A549 (cell line): Measurements from ENCODE around the gene AKR7A2. TPM values are rescaled to one million over a fixed set of nuclear protein-coding genes. Genes with fewer than 3 reads are reported as not detected.

Experiments
- ATAC-seq, 2 experiments: fragments of 200-7000 bp in 1 of 2; fragments of >200 bp in 1 of 2; cut with Nextera tagmentation in 1 of 2; cut with Tn5 transposase in 1 of 2; 3 replicates each; pipeline versions ENCODE4 v1.8.0 to v1.9.1; 2018 to 2020; ENCODE audit warnings: mild to moderate bottlenecking in 1 of 2, moderate library complexity in 1 of 2
- CTCF ChIA-PET: fragments of 300-600 bp; sonication (Branson Sonifier 250); formaldehyde crosslinking; extraction: SDS; loops from one replicate; lab custom pipeline; 2021; ENCODE audit warnings: antibody characterized with exemption, inconsistent platforms; lab: Yijun Ruan, JAX
- POLR2A ChIA-PET: fragments of 350-600 bp; formaldehyde crosslinking; extraction: SDS; loops from one replicate; lab custom pipeline; 2021; ENCODE audit warnings: antibody characterized with exemption, inconsistent platforms; lab: Yijun Ruan, JAX
- DNase-seq, 2 experiments: peaks; one replicate each; pipeline versions ENCODE4 v3.0.0 to v3.0.0-alpha.2; 2011 to 2016; ENCODE audit warnings: low read depth in 1 of 2, low spot score in 1 of 2
- FAIRE-seq: peaks from 2 replicates; lab custom pipeline; 2011; peaks lifted over from hg19 to GRCh38; lab: Jason Lieb, UNC
- H3K27ac ChIP-seq, 2 experiments: fragments of >200 bp; sonication (Bioruptor Twin); formaldehyde crosslinking; 3 replicates each; pipeline ENCODE4 v1.5.1; 2016 to 2017
- H3K4me1 ChIP-seq: fragments of >200 bp; sonication (Bioruptor Twin); formaldehyde crosslinking; 3 replicates; pipeline ENCODE4 v1.6.1; 2016
- H3K4me2 ChIP-seq: fragments of >200 bp; sonication (Bioruptor Twin); formaldehyde crosslinking; 3 replicates; pipeline ENCODE4 v1.6.1; 2016
- H3K4me3 ChIP-seq: fragments of >200 bp; sonication (Bioruptor Twin); formaldehyde crosslinking; 3 replicates; pipeline ENCODE4 v1.5.1; 2016
- H3K9me3 ChIP-seq: fragments of >200 bp; sonication (Bioruptor Twin); formaldehyde crosslinking; 3 replicates; pipeline ENCODE4 v1.6.1; 2016
- BCL3 ChIP-seq: fragments of >200 bp; sonication (Bioruptor Twin); formaldehyde crosslinking; IDR thresholded peaks from 3 replicates; pipeline ENCODE4 v1.6.1; 2016
- BHLHE40 ChIP-seq: IDR thresholded peaks from 2 replicates; pipeline ENCODE4 v1.6.1; 2012; ENCODE audit warnings: low read depth, low read length, inconsistent platforms
- CEBPB ChIP-seq, 2 experiments: fragments of >200 bp in 1 of 2; sonication (Bioruptor Twin) in 1 of 2; formaldehyde crosslinking in 1 of 2; IDR thresholded peaks; 2 replicates each; pipeline ENCODE4 v1.6.1; 2012 to 2016
- CHD2 ChIP-seq: fragments of 150-350 bp; IDR thresholded peaks from 2 replicates; pipeline ENCODE4 v1.6.1; 2014; ENCODE audit warnings: low read length; ENCODE audit not compliant: partially characterized antibody
- E2F6 ChIP-seq: IDR thresholded peaks from 2 replicates; pipeline ENCODE4 v1.6.1; 2012; ENCODE audit warnings: low read depth, borderline replicate concordance
- EHF ChIP-seq: fragments of 250-450 bp; sonication (Bioruptor Pico); IDR thresholded peaks from 2 replicates; pipeline ENCODE4 v1.5.0; 2020; ENCODE audit warnings: mild to moderate bottlenecking
- HEYL ChIP-seq: fragments of 250-450 bp; sonication (Bioruptor Pico); IDR thresholded peaks from 2 replicates; pipeline ENCODE4 v1.8.0; 2021; ENCODE audit warnings: mild to moderate bottlenecking, moderate library complexity
- HMGXB4 ChIP-seq: fragments of 250-450 bp; sonication (Bioruptor Pico); IDR thresholded peaks from 2 replicates; pipeline ENCODE4 v1.5.0; 2021; ENCODE audit warnings: mild to moderate bottlenecking, moderate library complexity, borderline replicate concordance
- HOXB13 ChIP-seq: fragments of 250-450 bp; sonication (Bioruptor Pico); IDR thresholded peaks from 2 replicates; pipeline ENCODE4 v1.5.0; 2020; ENCODE audit warnings: low read depth, mild to moderate bottlenecking, moderate library complexity
- HOXB5 ChIP-seq: fragments of 250-450 bp; sonication (Bioruptor Pico); IDR thresholded peaks from 2 replicates; pipeline ENCODE4 v1.5.0; 2020; ENCODE audit warnings: mild to moderate bottlenecking, moderate library complexity
- KDM5A ChIP-seq: fragments of 200-600 bp; sonication (generic); IDR thresholded peaks from 2 replicates; pipeline ENCODE4 v1.6.1; 2016; ENCODE audit warnings: antibody characterized with exemption, mild to moderate bottlenecking
- MAZ ChIP-seq: fragments of 150-350 bp; IDR thresholded peaks from 2 replicates; pipeline ENCODE4 v1.6.1; 2014; ENCODE audit warnings: antibody characterized with exemption, low read depth, low read length, borderline replicate concordance
- MYC ChIP-seq: IDR thresholded peaks from 2 replicates; pipeline ENCODE4 v1.6.1; 2012; ENCODE audit warnings: mild to moderate bottlenecking, inconsistent platforms, low read length, improper control_type of control experiment, borderline replicate concordance
- NFE2L2 ChIP-seq: fragments of 150-350 bp; conservative IDR thresholded peaks from 2 replicates; pipeline ENCODE4 v1.6.1; 2014; ENCODE audit warnings: low read length
- NPAS2 ChIP-seq: fragments of 250-450 bp; sonication (Bioruptor Pico); IDR thresholded peaks from 2 replicates; pipeline ENCODE4 v1.8.0; 2022; ENCODE audit warnings: mild to moderate bottlenecking, moderate library complexity, borderline replicate concordance
- NR3C1 ChIP-seq: fragments of >200 bp; sonication (Bioruptor Twin); formaldehyde crosslinking; IDR thresholded peaks from 3 replicates; pipeline ENCODE4 v1.6.1; 2017
- PBX3 ChIP-seq: IDR thresholded peaks from 2 replicates; pipeline ENCODE4 v1.6.1; 2012
- PHF8 ChIP-seq: fragments of 200-600 bp; sonication (generic); IDR thresholded peaks from 2 replicates; pipeline ENCODE4 v1.6.1; 2016; ENCODE audit warnings: low read depth, mild to moderate bottlenecking, antibody characterized with exemption, moderate library complexity, borderline replicate concordance
- TFCP2L1 ChIP-seq: fragments of 250-450 bp; sonication (Bioruptor Pico); IDR thresholded peaks from 2 replicates; pipeline ENCODE4 v1.5.0; 2021; ENCODE audit warnings: mild to moderate bottlenecking
- TP53 ChIP-seq: fragments of 250-450 bp; sonication (Bioruptor Pico); IDR thresholded peaks from 2 replicates; pipeline ENCODE4 v1.5.0; 2021; ENCODE audit warnings: mild to moderate bottlenecking, moderate library complexity
- ZNF302 ChIP-seq: fragments of 250-450 bp; sonication (Bioruptor Pico); IDR thresholded peaks from 2 replicates; pipeline ENCODE4 v1.9.0; 2021; ENCODE audit warnings: inconsistent platforms, mild to moderate bottlenecking, moderate library complexity
- ZSCAN20 ChIP-seq: fragments of 250-450 bp; sonication (Bioruptor Pico); IDR thresholded peaks from 2 replicates; pipeline ENCODE4 v1.8.0; 2022; ENCODE audit warnings: mild to moderate bottlenecking, moderate library complexity
- WGBS: methylation state at CpG from one replicate; pipeline ENCODE4 v1.1.6; 2017; ENCODE audit errors: missing lambda C conversion rate; 5-methylcytosine and 5-hydroxymethylcytosine counted together
- polyA plus RNA-seq, 4 experiments: library from polyadenylated mRNA; depleted of rRNA in 3 of 4; stranded (reverse); fragments of >200 nt; fragmentation: RNase III in 1 of 4; extraction: RNeasy Plus Mini Kit Qiagen cat#74134 plus additional on column Dnase treatment in 1 of 4; gene quantifications; 2 replicates in 3 of 4; 3 replicates in 1 of 4; pipeline ENCODE4 v1.2.3, GENCODE V29; 2011 to 2017

The AKR7A2 gene
- polyA plus RNA-seq, 2 of the 4 experiments (the other 2 are of a cell fraction) = 22.2 to 31.4 TPM

GRCh38 chr1:19360843-19361610 lies 49.1 kb upstream of the AKR7A2 start:
- ATAC-seq (no peak), FAIRE-seq (no peak), DNase-seq (no peak)
- no peak overlapping the region for H3K4me3 ChIP-seq
- WGBS = 86% methylated on average over 18 of the region's 18 CpGs
- no peaks in the 10 kb centered on the region for H3K4me1 ChIP-seq
- H3K4me2 ChIP-seq = no peak overlapping the region
- ChIA-PET CTCF (interaction anchor here (1.8 kb wide), 1 partner anchor 8 kb away, joined by 4 read pairs; no protein-coding TSS in a partner anchor), POLR2A (no interaction called here)
- H3K27ac ChIP-seq = no peak overlapping the region
- TF ChIP-seq NR3C1 (no peak), BCL3 (no peak), NFE2L2 (no peak), KDM5A (no peak), CEBPB (IDR thresholded peaks at IDR 0.05) (no peak), TP53 (no peak), HOXB13 (CRISPR knock-in tag) (no peak), NPAS2 (CRISPR knock-in tag) (no peak), HEYL (CRISPR knock-in tag) (no peak), HMGXB4 (CRISPR knock-in tag) (no peak), ZSCAN20 (no peak), CHD2 (no peak), MYC (no peak), TFCP2L1 (CRISPR knock-in tag) (no peak), MAZ (no peak), EHF (CRISPR knock-in tag) (no peak), BHLHE40 (no peak), E2F6 (no peak)
- H3K9me3 ChIP-seq = no peaks in the 10 kb centered on the region

- no peak overlapping the region for H3K27ac ChIP-seq
- POLR2A ChIA-PET = no interaction called here
- no peaks in the 10 kb centered on the region for H3K9me3 ChIP-seq
- 92% methylated on average over 11 of the region's 11 CpGs for WGBS
- no peak overlapping the region for H3K4me3 ChIP-seq
- FAIRE-seq (no peak), ATAC-seq (no peak), DNase-seq (no peak)
- no peaks in the 10 kb centered on the region for H3K4me1 ChIP-seq
- CTCF ChIA-PET = no interaction called here
- no peak for TF ChIP-seq NPAS2 (CRISPR knock-in tag)
- TF ChIP-seq CEBPB (IDR thresholded peaks at IDR 0.05) = no peak
- TF ChIP-seq PHF8 = no peak
- no peak overlapping the region for H3K4me2 ChIP-seq
Observed at GRCh38 chr1:19360432-19360831, 48.5 kb upstream of the AKR7A2 start.

GRCh38 chr1:19360016-19360415 lies 48.1 kb upstream of the AKR7A2 start:
- no peak for FAIRE-seq
- TF ChIP-seq MAZ (no peak), E2F6 (no peak), ZNF302 (CRISPR knock-in tag) (no peak), PBX3 (no peak), BHLHE40 (no peak), HOXB5 (CRISPR knock-in tag) (no peak)
- POLR2A ChIA-PET = no interaction called here
- no peak for DNase-seq
- Histone ChIP-seq H3K9me3 (no peaks in the 10 kb centered on the region), H3K4me1 (no peaks in the 10 kb centered on the region), H3K4me3 (no peak overlapping the region), H3K27ac (no peak overlapping the region), H3K4me2 (no peak overlapping the region)
- ATAC-seq = no peak
- 91% methylated on average over 6 of the region's 6 CpGs for WGBS
- CTCF ChIA-PET = no interaction called here
